GM12878 (cell line): ENCODE measurements around the gene MITF.

Experiments used
- CBX3 ChIP-seq: fragments of 200-600 bp; sonication (generic); IDR thresholded peaks from 2 replicates; pipeline ENCODE4 v1.6.1; 2016; ENCODE audit warnings: low read depth, borderline replicate concordance
- CTCF ChIP-seq, 3 experiments: IDR thresholded peaks in 2 of 3; conservative IDR thresholded peaks in 1 of 3; 2 replicates each; pipeline ENCODE4 v1.5.1; 2011; ENCODE audit warnings: low read depth in 3 of 3, low read length in 3 of 3, mild to moderate bottlenecking in 3 of 3, control low read depth in 2 of 3, moderate library complexity in 2 of 3, inconsistent platforms in 1 of 3, mixed read lengths in 1 of 3; ENCODE audit not compliant: control insufficient read depth in 2 of 3, insufficient read depth in 1 of 3; ENCODE audit errors: extremely low read depth in 1 of 3
- HDAC2 ChIP-seq: fragments of 200-600 bp; sonication (generic); IDR thresholded peaks from 2 replicates; pipeline ENCODE4 v1.6.1; 2017
- MEF2B ChIP-seq: fragments of 450-650 bp; IDR thresholded peaks from 2 replicates; pipeline ENCODE4 v1.6.1; 2018; ENCODE audit warnings: mild to moderate bottlenecking, moderate library complexity; ENCODE audit not compliant: partially characterized antibody, poor library complexity, severe bottlenecking
- STAT3 ChIP-seq: IDR thresholded peaks from 2 replicates; pipeline ENCODE4 v1.6.1; 2011; ENCODE audit warnings: low read depth, low read length, improper control_type of control experiment
- TF ChIP-seq, protein P1 (sequence below): IDR thresholded peaks from 2 replicates; pipeline ENCODE4 v1.6.1; 2012; ENCODE audit warnings: low read depth, low read length, improper control_type of control experiment

DNA sequence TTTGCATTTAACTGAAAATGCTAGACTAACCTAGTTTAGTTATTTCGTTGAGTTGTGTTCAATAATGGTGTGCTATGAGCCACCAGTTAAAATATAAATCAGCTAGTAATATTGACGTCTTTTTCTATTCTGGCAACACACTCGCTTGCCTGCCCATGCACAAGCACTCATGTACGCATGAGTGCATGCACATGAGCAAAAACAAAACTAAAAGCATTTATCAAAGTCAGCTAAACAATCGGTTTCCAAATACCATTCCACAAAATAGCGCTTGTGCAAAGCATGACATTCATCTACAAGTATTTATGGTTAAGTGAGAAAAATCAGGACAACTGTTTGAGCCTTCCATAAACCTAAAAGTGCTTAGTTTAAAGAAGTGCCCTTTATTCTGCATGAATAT lies 247.2 kb downstream of the MITF start:
- no peak for TF ChIP-seq CTCF (IDR thresholded peaks at IDR 0.05 in 2 of 3, conservative IDR thresholded peaks at IDR 0.05 in 1 of 3; ENCODE audit: control insufficient read depth in 2 of 3, extremely low read depth in 1 of 3, insufficient read depth in 1 of 3, low read depth in 3 of 3, low read length in 3 of 3)
- TF ChIP-seq, protein P1, sequence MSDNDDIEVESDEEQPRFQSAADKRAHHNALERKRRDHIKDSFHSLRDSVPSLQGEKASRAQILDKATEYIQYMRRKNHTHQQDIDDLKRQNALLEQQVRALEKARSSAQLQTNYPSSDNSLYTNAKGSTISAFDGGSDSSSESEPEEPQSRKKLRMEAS, result no peak
- TF ChIP-seq CBX3, result no peak
- no peak for TF ChIP-seq MEF2B
- no peak for TF ChIP-seq STAT3
- no peak for TF ChIP-seq HDAC2
